Left ventricle myocardium superior (tissue), 1 donor: ENCODE results near the gene EIF2S1. TPM values are rescaled to one million over a fixed set of nuclear protein-coding genes. Genes with fewer than 3 reads are reported as not detected.

Experiments used
- ATAC-seq: fragments of 200-7000 bp; cut with Tn5 transposase; one replicate; pipeline ENCODE4 v1.9.1; 2020; ENCODE audit warnings: mild to moderate bottlenecking, moderate library complexity
- DNase-seq: peaks from one replicate; pipeline ENCODE4 v3.0.0-alpha.2; 2020
- intact Hi-C: fragments of 100-400 bp; cut with micrococcal nuclease; formaldehyde crosslinking; loops from one replicate; pipeline ENCODE4 v1.11.0; 2022
- total RNA-seq: library from RNA; stranded (reverse); fragmentation: NEBNext Ultra II Directional; extraction: Animal tissue kit (Norgen Biotek cat#: 25700); gene quantifications from one replicate; pipeline ENCODE4 v1.2.1, GENCODE V29; 2021
- donor health status: DM: no; HTN: yes; CAD: no; lungs with severe emphysema.

The EIF2S1 gene
- total RNA-seq, 1 donor from 2014 or later: 104 TPM

DNA sequence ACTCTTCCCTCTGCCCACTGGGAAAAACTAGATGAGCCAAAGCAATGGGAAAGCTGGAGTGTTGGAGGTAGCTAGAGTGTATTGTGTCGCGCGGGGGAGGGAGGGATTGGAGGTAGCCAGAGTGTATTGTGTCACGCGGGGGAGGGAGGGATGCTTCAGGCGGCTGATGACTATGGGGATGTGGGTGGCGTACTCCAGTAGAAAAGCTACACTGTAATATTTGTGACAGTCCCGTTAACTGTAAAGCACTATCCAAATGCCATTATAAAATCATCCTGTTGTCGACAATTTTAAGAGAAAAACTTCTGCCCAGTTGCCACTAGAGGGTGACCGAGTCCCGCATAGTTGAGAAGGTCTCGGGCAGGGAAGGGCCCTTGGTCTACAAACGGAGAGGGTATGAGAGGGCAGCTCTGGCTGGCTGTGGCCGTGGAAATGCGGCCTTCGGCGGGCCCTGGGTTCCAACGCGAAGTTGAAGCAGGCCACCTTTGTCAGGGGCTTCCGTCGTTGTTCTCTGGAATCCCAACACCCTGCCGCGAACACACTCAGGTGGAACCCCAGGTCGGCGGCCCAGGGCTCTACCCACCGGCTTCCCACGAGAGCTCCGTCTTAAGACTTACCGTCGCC lies 67.0 kb downstream of the EIF2S1 start:
- ATAC-seq: peak; percentile 93
- DNase-seq: peak; percentile 74
- intact Hi-C loops: loop anchor here (2.0 kb wide), 1 partner anchor 144 kb away; no protein-coding TSS in a partner anchor

DNA sequence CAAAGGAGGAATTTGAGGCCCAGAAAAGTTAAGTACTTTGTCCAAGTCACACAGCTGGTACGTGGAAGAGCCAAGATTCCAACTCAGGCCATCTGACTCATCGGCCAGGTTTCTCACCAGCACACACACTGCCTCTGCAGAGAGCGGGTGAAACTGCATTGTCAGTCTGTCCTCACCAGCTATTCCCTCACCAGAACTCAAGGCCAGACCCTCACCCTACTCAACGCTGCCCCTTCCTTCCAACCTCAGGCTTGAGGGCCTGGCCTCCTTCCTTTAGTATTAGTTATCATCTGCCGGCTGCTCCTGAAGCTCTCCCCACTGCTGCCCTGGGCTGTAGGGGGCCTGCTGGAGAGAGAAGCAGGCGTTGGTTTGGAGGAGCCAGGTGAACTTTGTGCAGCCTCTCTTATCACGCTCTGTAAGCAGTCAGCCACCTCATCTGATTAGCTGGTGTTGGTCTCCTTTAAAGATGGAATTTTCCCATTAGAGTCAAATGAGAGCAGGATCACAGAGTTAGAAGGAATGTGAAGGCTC lies 68.4 kb downstream of the EIF2S1 start:
- ATAC-seq (peak; percentile 9), DNase-seq (no peak)
- intact Hi-C loops: no loop called here

- ATAC-seq (no peak), DNase-seq (no peak)
- intact Hi-C loops: no loop called here
Measured at GRCh38 chr14:67429510-67430205, 69.5 kb downstream of the EIF2S1 start.

GRCh38 chr14:67432050-67432564 lies 72.0 kb downstream of the EIF2S1 start:
- intact Hi-C loops: no loop called here

DNA sequence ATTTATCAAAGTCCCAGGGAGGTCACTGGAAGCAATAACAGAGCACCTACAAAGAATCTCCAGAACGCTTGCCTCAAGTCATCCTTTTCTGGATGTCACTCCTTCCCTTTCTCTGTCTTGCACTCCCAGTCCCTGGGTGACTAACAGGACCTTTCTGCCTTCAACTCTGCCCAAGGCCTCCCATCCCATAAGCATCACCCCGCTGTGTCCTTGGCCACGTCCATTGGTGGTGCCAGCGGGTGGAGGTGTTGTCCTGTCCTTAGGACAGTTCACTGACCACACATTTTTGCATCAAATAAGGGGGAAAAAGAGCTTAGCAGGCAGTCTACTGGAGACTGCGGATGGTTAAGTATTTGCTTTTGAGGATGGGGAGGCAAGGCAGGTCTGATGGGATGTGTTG lies 75.5 kb downstream of the EIF2S1 start:
- intact Hi-C loops: no loop called here
- ATAC-seq: no peak

More at GRCh38 chr14:67432050-67432564, 72.0 kb downstream of the EIF2S1 start:
- ATAC-seq (no peak), DNase-seq (no peak)

More for the DNA sequence above, 75.5 kb downstream of the EIF2S1 start:
- no peak for DNase-seq

Other genes starting within 250 kb of the EIF2S1 start
- gene GARIN2, start 170.9 kb upstream of the EIF2S1 start, total RNA-seq: not detected
- 16.2 TPM for gene PALS1, start 118.9 kb upstream of the EIF2S1 start, total RNA-seq
- gene ATP6V1D, start 524 bp upstream of the EIF2S1 start, total RNA-seq: 155 TPM
- gene PLEK2, start 51.8 kb downstream of the EIF2S1 start, total RNA-seq: not detected
- gene TMEM229B, start 128.4 kb downstream of the EIF2S1 start, total RNA-seq: 2.2 TPM
- 5.5 TPM for gene PLEKHH1, start 173.0 kb downstream of the EIF2S1 start, total RNA-seq
- 11.2 TPM for gene PIGH, start 239.9 kb downstream of the EIF2S1 start, total RNA-seq